Measurements from ENCODE around the gene CCN5. TPM values are rescaled to one million over a fixed set of nuclear protein-coding genes. Genes with fewer than 3 reads are reported as not detected.
"Not testable (repeated sequence)": the region's sequence is repeated elsewhere in the genome, so short reads cannot be mapped to it uniquely, and the experiment has no call there.

The CCN5 gene
- polyA plus RNA-seq (ENCODE audit: insufficient read length in 3 of 3) = under 1 TPM in 2 of 3 donors, not detected in 1; 0.11 to 0.15 TPM

- no peak for DNase-seq (ENCODE audit: low read depth in 3 of 3, low spot score in 2 of 3)
Measured at GRCh38 chr20:44714701-44715498, at the start of gene CCN5. CCN5 (plus strand) TSS chr20:44715369; CDS start chr20:44715391, 22 bp downstream.

GRCh38 chr20:44666066-44666465 is 49.1 kb upstream of the CCN5 start:
- DNase-seq (ENCODE audit: low read depth in 3 of 3, low spot score in 2 of 3) = no peak

GRCh38 chr20:44670851-44671250 is 44.3 kb upstream of the CCN5 start:
- not testable (repeated sequence) for DNase-seq (ENCODE audit: low read depth in 3 of 3, low spot score in 2 of 3)

GRCh38 chr20:44671541-44671940 is 43.6 kb upstream of the CCN5 start:
- not testable (repeated sequence) for DNase-seq (ENCODE audit: low read depth in 3 of 3, low spot score in 2 of 3)

- not testable (repeated sequence) for DNase-seq (ENCODE audit: low read depth in 3 of 3, low spot score in 2 of 3)
Measured at GRCh38 chr20:44672318-44672902, 42.8 kb upstream of the CCN5 start.

- no peak for DNase-seq (ENCODE audit: low read depth in 3 of 3, low spot score in 2 of 3)
Measured at GRCh38 chr20:44678242-44678641, 36.9 kb upstream of the CCN5 start.

GRCh38 chr20:44678990-44679611 is 36.1 kb upstream of the CCN5 start:
- no peak for DNase-seq (ENCODE audit: low read depth in 3 of 3, low spot score in 2 of 3)

- no peak for DNase-seq (ENCODE audit: low read depth in 3 of 3, low spot score in 2 of 3)
Measured at GRCh38 chr20:44681796-44682566, 33.2 kb upstream of the CCN5 start.

- peak in 1 of 3 donors; percentile 36 for DNase-seq (ENCODE audit: low read depth in 3 of 3, low spot score in 2 of 3)
Measured at GRCh38 chr20:44683263-44684046, 31.7 kb upstream of the CCN5 start.

- DNase-seq (ENCODE audit: low read depth in 3 of 3, low spot score in 2 of 3) = no peak
Measured at GRCh38 chr20:44684047-44684967, 30.9 kb upstream of the CCN5 start.

- no peak for DNase-seq (ENCODE audit: low read depth in 3 of 3, low spot score in 2 of 3)
Measured at GRCh38 chr20:44686934-44687333, 28.2 kb upstream of the CCN5 start.

GRCh38 chr20:44688053-44688625 is 27.0 kb upstream of the CCN5 start:
- no peak for DNase-seq (ENCODE audit: low read depth in 3 of 3, low spot score in 2 of 3)

- no peak for DNase-seq (ENCODE audit: low read depth in 3 of 3, low spot score in 2 of 3)
Measured at GRCh38 chr20:44689809-44690208, 25.4 kb upstream of the CCN5 start.

GRCh38 chr20:44690781-44691423 is 24.3 kb upstream of the CCN5 start:
- no peak for DNase-seq (ENCODE audit: low read depth in 3 of 3, low spot score in 2 of 3)

GRCh38 chr20:44691424-44692423 is 23.4 kb upstream of the CCN5 start:
- no peak for DNase-seq (ENCODE audit: low read depth in 3 of 3, low spot score in 2 of 3)

- DNase-seq (ENCODE audit: low read depth in 3 of 3, low spot score in 2 of 3) = no peak
Measured at GRCh38 chr20:44692932-44693480, 22.2 kb upstream of the CCN5 start.

GRCh38 chr20:44693627-44694026 is 21.5 kb upstream of the CCN5 start:
- DNase-seq (ENCODE audit: low read depth in 3 of 3, low spot score in 2 of 3) = no peak

Data from right renal cortex interstitium (tissue), 3 donors.